HG03103 (cell line): ENCODE results near the gene ZNF280B.
"Not testable (repeated sequence)": the region's sequence is repeated elsewhere in the genome, so short reads cannot be mapped to it uniquely, and the experiment has no call there.

Experiments used
- ATAC-seq: cut with Tn5 transposase; IDR thresholded peaks from one replicate; pipeline ENCODE4 v1.9.1; 2021; ENCODE audit warnings: low read depth; ENCODE audit not compliant: unreplicated experiment

The ZNF280B gene

GRCh38 chr22:22441626-22442025, 66.9 kb downstream of the ZNF280B start:
- ATAC-seq: not testable (repeated sequence)

GRCh38 chr22:22440188-22440587, 68.4 kb downstream of the ZNF280B start:
- ATAC-seq: no peak
